COR-L47 (cell line): Measurements from ENCODE around the gene CROCC2.

ENCODE experiments used
- DNase-seq: peaks from one replicate; lab custom pipeline; 2025; lab: John Stamatoyannopoulos, UW

Gene CROCC2

DNA sequence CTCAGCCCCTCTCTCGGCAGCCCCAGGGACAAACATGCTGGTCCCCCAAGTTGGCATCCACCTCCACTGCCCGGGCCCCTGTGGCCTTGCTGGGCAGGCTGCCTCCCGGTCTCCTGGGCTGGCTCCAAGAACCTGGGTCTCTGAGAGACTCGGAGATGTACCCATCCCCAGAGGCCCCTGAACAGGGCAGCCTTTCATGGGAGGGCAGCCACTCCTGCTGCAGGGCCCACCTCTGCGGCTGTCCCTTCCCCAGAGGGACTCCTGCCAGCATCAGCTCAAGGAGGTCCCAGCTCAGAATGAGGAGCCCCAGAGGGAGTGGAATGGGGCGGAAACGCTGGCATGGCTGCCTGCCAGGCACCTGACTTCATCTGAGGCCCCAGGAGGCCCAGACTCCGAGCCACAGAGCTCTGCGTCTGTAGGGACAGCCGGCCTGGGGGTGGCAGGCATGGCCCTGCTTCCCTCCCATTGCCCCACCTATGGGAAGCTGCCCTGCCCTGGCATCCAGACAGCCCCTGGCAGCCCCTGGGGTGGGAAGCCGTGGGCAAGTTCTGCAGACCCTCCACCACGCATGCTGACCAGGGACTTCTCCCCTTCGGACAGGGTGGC, 857 bp upstream of the CROCC2 start:
- peak; percentile 46 for DNase-seq

GRCh38 chr2:240906911-240907590, 915 bp downstream of the CROCC2 start:
- DNase-seq = no peak

GRCh38 chr2:240909216-240909974, 3.3 kb downstream of the CROCC2 start:
- no peak for DNase-seq

- DNase-seq = no peak
Measured at GRCh38 chr2:240911641-240912265, 5.6 kb downstream of the CROCC2 start.

GRCh38 chr2:240912878-240913809, 7.0 kb downstream of the CROCC2 start:
- no peak for DNase-seq

DNA sequence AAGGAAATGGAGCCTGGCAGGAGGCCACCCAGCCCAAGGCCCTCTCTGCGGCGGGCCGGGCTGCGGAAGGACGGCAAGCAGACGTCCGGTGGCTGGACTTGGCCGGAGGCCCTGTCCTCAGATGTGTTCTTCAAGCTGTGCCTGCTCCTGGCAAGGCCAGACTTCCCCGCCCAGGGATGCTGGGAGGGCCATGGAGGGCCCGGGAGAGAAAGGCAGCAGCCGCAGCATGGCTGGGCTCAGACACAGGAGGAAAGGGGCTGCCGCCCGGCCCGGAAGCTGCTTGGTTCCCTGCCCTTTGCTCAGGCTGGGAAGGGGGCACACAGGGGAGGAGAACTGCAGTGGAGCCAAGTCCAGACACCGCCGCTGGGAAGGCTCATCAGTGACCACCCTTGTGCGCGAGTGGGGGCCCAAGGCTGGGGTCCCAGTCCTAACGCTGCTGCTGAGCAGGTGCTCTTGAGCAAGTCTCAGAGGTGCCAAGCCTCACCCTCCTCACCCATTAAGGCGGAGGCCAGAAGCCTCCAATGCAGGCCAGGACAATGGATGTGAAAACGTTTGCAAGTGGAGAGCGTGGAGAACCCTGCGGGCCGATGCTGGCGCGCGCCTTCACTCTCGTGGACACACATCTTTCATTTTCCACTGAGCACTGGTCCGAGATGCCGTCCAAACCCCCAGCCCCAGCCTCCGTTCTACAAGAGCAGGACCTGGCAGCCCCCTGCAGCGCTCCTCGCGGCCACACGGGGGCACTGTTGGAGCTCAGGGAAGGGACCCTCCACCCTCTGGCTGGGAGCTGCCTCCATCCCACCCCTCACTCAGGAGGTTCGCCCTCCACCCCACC, 7.9 kb downstream of the CROCC2 start:
- DNase-seq = no peak

GRCh38 chr2:240914645-240915525, 8.7 kb downstream of the CROCC2 start:
- DNase-seq = no peak

DNA sequence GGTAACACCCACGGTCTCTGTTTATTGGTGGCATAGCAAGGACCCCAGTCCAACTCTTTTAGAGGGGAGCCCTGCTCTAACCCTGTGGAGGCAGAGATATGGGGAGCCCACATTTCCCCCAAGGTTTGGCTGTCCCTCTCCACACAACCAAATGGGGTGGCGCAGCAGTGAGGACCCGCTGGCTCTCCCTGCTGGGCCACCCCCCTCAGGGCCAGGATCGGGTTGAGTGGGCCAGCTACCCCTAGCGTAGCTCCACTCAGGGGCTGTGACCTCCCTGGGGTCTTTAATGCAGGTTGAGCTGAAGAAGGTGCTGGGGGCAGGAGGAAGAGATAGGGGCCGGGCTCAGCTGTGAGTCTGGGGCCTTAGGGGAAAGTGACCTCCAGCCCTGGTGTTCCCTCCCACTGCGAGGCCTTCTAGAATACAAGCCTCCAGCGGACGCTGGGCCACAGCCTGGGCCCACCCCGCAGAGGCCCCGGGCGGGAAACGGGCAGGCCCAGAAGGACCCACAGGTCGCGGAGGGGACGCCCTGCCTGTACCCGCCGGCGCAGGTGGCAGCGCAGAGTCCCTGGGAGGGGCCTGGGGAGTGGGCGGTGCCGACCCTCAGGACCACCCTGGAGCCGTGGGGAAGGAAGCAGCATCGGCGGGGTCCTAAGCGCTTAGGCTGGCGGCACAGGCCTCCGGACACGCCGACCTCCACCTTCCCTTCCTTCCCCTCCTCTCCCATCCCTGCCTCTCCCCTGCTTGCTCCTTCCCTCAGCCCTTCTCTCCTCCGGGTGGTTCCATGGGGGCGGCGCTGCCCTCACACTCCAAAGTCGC, 9.6 kb downstream of the CROCC2 start:
- DNase-seq = no peak

DNA sequence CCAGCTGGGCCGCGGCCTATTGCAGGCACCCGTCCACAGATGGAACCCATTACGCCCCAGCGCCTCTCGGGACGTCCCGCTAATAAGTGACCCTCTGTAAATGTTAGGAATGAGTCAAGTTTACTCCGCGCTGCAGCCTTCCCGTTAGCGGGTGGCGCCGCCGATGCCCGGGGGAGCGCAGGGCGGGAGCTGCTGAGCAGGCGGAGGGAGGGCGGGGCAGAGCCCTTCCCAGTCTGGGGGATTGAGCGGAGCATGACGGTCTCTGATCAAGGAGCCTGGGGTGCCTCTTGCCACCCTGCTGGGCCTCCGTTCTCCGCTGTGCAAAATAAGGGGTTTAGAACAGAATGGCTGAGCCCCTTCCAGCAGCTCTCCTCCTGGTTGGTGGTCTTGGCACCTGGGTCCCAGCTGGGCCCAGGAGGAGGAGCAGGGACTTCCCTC, 10.5 kb downstream of the CROCC2 start:
- DNase-seq = no peak

GRCh38 chr2:240917009-240917683, 11.0 kb downstream of the CROCC2 start:
- no peak for DNase-seq

DNA sequence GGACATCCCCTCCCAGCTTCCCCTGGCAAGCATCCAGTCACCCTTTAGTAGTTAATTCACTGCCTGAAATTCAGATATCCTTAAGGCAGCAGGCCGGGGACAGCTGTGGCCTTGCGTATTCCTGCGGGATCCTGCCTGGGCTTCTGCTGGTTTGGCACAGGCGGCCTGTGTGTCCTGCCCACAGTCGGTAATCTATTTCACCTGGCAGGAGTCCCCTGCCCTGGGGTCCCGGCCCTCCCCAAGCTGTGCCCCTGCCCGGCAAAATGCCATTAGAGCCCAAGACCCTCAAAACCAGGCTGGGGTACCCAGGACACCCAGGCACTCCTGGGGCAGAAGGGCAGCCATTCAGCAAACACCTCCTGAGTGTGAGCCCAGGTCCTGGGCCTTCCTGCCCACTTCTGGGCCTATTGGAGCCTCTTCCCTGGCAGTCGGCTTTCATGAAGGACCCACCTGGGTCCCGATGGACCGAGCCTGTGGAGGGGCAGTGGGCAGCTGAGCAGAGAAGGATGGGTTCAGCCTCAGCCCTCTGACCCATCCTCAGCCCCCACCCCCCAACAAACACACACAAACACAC, 11.6 kb downstream of the CROCC2 start:
- DNase-seq = no peak

GRCh38 chr2:240918258-240919091, 12.3 kb downstream of the CROCC2 start:
- DNase-seq = no peak

- DNase-seq = no peak
Measured at GRCh38 chr2:240919161-240919781, 13.1 kb downstream of the CROCC2 start.

GRCh38 chr2:240919786-240920782, 13.9 kb downstream of the CROCC2 start:
- no peak for DNase-seq

DNA sequence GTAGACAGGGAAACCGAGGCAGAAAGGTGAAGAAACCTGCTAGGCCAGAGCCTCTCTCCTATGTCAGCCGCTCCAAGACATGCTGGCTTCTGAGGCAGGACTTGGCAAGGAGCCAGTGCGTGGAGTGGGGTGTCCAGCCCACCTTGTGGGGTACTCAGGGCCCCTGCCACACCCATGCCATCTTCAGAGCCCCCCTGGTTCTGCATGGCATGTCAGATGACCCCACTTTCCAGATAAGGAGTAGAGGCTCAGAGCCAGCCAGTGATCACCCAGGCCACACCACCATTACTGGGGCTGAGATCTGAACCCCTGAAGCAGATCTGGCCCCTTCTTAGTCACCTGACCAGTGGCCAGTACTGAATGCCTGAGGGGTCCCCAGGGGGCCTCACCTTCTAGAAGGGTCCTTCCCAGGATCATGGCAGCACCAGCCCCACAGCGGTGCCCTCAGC, 14.7 kb downstream of the CROCC2 start:
- no peak for DNase-seq
